ENCODE results near the gene TSPO2.

GRCh38 chr6:41047306-41047705 lies 5.0 kb downstream of the TSPO2 start:
- no peak for TF ChIP-seq POLR2A (IDR thresholded peaks at IDR 0.05)
- no peak for TF ChIP-seq CTCF (IDR thresholded peaks at IDR 0.05)

Measured in testis (tissue), 2 donors.